Occipital lobe (tissue), 2 donors: ENCODE measurements around the gene ABCC5. TPM values are rescaled to one million over a fixed set of nuclear protein-coding genes. Genes with fewer than 3 reads are reported as not detected.
"Not testable (repeated sequence)": the region's sequence is repeated elsewhere in the genome, so short reads cannot be mapped to it uniquely, and the experiment has no call there.

Experiments used
- DNase-seq: peaks from one replicate; lab custom pipeline; 2025; lab: John Stamatoyannopoulos, UW
- total RNA-seq: library from RNA; depleted of rRNA; stranded (reverse); fragments of >200 nt; gene quantifications from one replicate; pipeline ENCODE4 v1.2.3, GENCODE V29; 2014

The ABCC5 gene
- total RNA-seq, 1 donor from 2014 or later, result 55.4 TPM

GRCh38 chr3:184016169-184016570, 1.5 kb downstream of the ABCC5 start:
- no peak for DNase-seq

GRCh38 chr3:184015381-184016019, 2.2 kb downstream of the ABCC5 start:
- DNase-seq, result no peak

- DNase-seq, result no peak
Observed at GRCh38 chr3:184011937-184012889, 5.5 kb downstream of the ABCC5 start.

- DNase-seq, result no peak
Observed at GRCh38 chr3:184011230-184011876, 6.3 kb downstream of the ABCC5 start.

- DNase-seq, result no peak
Observed at GRCh38 chr3:184008161-184008560, 9.5 kb downstream of the ABCC5 start.

- DNase-seq, result not testable (repeated sequence)
Observed at GRCh38 chr3:184007143-184007813, 10.4 kb downstream of the ABCC5 start.

GRCh38 chr3:184005941-184006507, 11.7 kb downstream of the ABCC5 start:
- no peak for DNase-seq

GRCh38 chr3:184004476-184004875, 13.2 kb downstream of the ABCC5 start:
- no peak for DNase-seq

GRCh38 chr3:184003187-184003967, 14.3 kb downstream of the ABCC5 start:
- no peak for DNase-seq

GRCh38 chr3:184002469-184002868, 15.2 kb downstream of the ABCC5 start:
- DNase-seq, result no peak

GRCh38 chr3:184001761-184002160, 15.9 kb downstream of the ABCC5 start:
- DNase-seq, result no peak

- no peak for DNase-seq
Observed at GRCh38 chr3:183991403-183991802, 26.3 kb downstream of the ABCC5 start.

- no peak for DNase-seq
Observed at GRCh38 chr3:183988216-183988790, 29.4 kb downstream of the ABCC5 start.

GRCh38 chr3:183987000-183987600, 30.6 kb downstream of the ABCC5 start:
- no peak for DNase-seq

- no peak for DNase-seq
Observed at GRCh38 chr3:183984749-183985729, 32.6 kb downstream of the ABCC5 start.

GRCh38 chr3:183984127-183984740, 33.5 kb downstream of the ABCC5 start:
- no peak for DNase-seq

- DNase-seq, result no peak
Observed at GRCh38 chr3:183981990-183982644, 35.6 kb downstream of the ABCC5 start.
